OCI-LY7 (cell line): ENCODE data around the gene TGM1.

Source experiments
- CTCF ChIP-seq: fragments of 200-600 bp; sonication (generic); conservative IDR thresholded peaks from 2 replicates; pipeline ENCODE4 v1.5.1; 2014; ENCODE audit warnings: mild to moderate bottlenecking, antibody characterized with exemption, low read length, moderate library complexity, mixed read lengths
- EZH2phosphoT487 ChIP-seq: fragments of 200-600 bp; sonication (generic); IDR thresholded peaks from 2 replicates; pipeline ENCODE4 v1.6.1; 2018; ENCODE audit warnings: low read depth, borderline replicate concordance, mild to moderate bottlenecking, mixed run types, antibody characterized with exemption, low read length, moderate library complexity, mixed read lengths

GRCh38 chr14:24249230-24250021 lies 13.6 kb downstream of the TGM1 start:
- TF ChIP-seq CTCF (no peak), EZH2phosphoT487 (no peak)
